Mesenchymal stem cell (in vitro differentiated cells and primary cell): Measurements from ENCODE around the gene TMEM184A.

Experiments
- DNase-seq: peaks from one replicate; pipeline ENCODE4 v3.0.0-alpha.2; 2013
- H2AFZ ChIP-seq: one replicate; pipeline ENCODE4 v1.6.1; 2013; ENCODE audit warnings: low read depth, mild to moderate bottlenecking, control low read depth, inconsistent platforms, low read length, moderate library complexity
- H2AK5ac ChIP-seq: 2 replicates; pipeline ENCODE4 v1.6.1; 2013; ENCODE audit warnings: low read length, moderate library complexity, mild to moderate bottlenecking, inconsistent platforms; ENCODE audit not compliant: severe bottlenecking
- H2BK120ac ChIP-seq: one replicate; pipeline ENCODE4 v1.6.1; 2013; ENCODE audit warnings: low read depth, mild to moderate bottlenecking, inconsistent platforms, low read length, moderate library complexity
- H2BK12ac ChIP-seq, 2 experiments: one replicate each; pipeline ENCODE4 v1.6.1; 2013; ENCODE audit warnings: inconsistent platforms in 2 of 2, low read length in 2 of 2, mild to moderate bottlenecking in 2 of 2, moderate library complexity in 2 of 2, control low read depth in 1 of 2
- H2BK15ac ChIP-seq: one replicate; pipeline ENCODE4 v1.6.1; 2013; ENCODE audit warnings: mild to moderate bottlenecking, low read depth, inconsistent platforms; ENCODE audit not compliant: poor library complexity, severe bottlenecking
- H2BK5ac ChIP-seq: 2 replicates; pipeline ENCODE4 v1.6.1; 2013; ENCODE audit warnings: low read depth, mild to moderate bottlenecking, low read length, control low read depth, inconsistent platforms; ENCODE audit not compliant: poor library complexity, severe bottlenecking
- H3K14ac ChIP-seq, 2 experiments: one replicate each; pipeline ENCODE4 v1.6.1; 2013; ENCODE audit warnings: inconsistent platforms in 2 of 2, low read length in 2 of 2, control low read depth in 1 of 2, mild to moderate bottlenecking in 1 of 2, moderate library complexity in 1 of 2
- H3K18ac ChIP-seq, 2 experiments: one replicate each; pipeline ENCODE4 v1.6.1; 2013; ENCODE audit warnings: inconsistent platforms in 2 of 2, low read length in 2 of 2, control low read depth in 1 of 2, low read depth in 1 of 2, mild to moderate bottlenecking in 1 of 2
- H3K23ac ChIP-seq, 2 experiments: one replicate each; pipeline ENCODE4 v1.6.1; 2013; ENCODE audit warnings: inconsistent platforms in 2 of 2, low read length in 2 of 2, mild to moderate bottlenecking in 2 of 2, moderate library complexity in 2 of 2, control low read depth in 1 of 2
- H3K27ac ChIP-seq: 2 replicates; pipeline ENCODE4 v1.5.1; 2013; ENCODE audit warnings: mild to moderate bottlenecking, moderate library complexity, low read length, control low read depth, inconsistent platforms; ENCODE audit not compliant: poor library complexity, severe bottlenecking
- H3K27me3 ChIP-seq, 2 experiments: 2 replicates each; pipeline versions ENCODE4 v1.6.1 to v1.7.0; 2013; ENCODE audit warnings: low read length in 2 of 2, mild to moderate bottlenecking in 2 of 2, moderate library complexity in 2 of 2, control low read depth in 1 of 2, inconsistent platforms in 1 of 2; ENCODE audit not compliant: control insufficient read depth in 1 of 2, insufficient read depth in 1 of 2
- H3K36me3 ChIP-seq, 2 experiments: 2 replicates each; pipeline versions ENCODE4 v1.6.1 to v1.7.0; 2013; ENCODE audit warnings: low read length in 2 of 2, control low read depth in 1 of 2, inconsistent platforms in 1 of 2, low read depth in 1 of 2, mild to moderate bottlenecking in 1 of 2; ENCODE audit not compliant: insufficient read depth in 2 of 2, control insufficient read depth in 1 of 2
- H3K4ac ChIP-seq, 2 experiments: one replicate each; pipeline ENCODE4 v1.6.1; 2013; ENCODE audit warnings: inconsistent platforms in 2 of 2, low read length in 2 of 2, mild to moderate bottlenecking in 2 of 2, moderate library complexity in 2 of 2, control low read depth in 1 of 2, low read depth in 1 of 2
- H3K4me1 ChIP-seq: 2 replicates; pipeline ENCODE4 v1.6.1; 2013; ENCODE audit warnings: low read depth, low read length, control low read depth; ENCODE audit not compliant: control insufficient read depth, insufficient read depth
- H3K4me2 ChIP-seq: 2 replicates; pipeline ENCODE4 v1.6.1; 2013; ENCODE audit warnings: low read length, mild to moderate bottlenecking, inconsistent platforms; ENCODE audit not compliant: poor library complexity, severe bottlenecking
- H3K4me3 ChIP-seq, 2 experiments: 2 replicates each; pipeline versions ENCODE4 v1.5.1 to v1.7.0; 2013; ENCODE audit warnings: low read length in 2 of 2, mild to moderate bottlenecking in 2 of 2, control low read depth in 1 of 2, low read depth in 1 of 2; ENCODE audit not compliant: insufficient read depth in 1 of 2
- H3K79me1 ChIP-seq: replicated peaks from 2 replicates; pipeline ENCODE4 v1.6.1; 2013; ENCODE audit warnings: mild to moderate bottlenecking, control low read depth, low read length, inconsistent platforms; ENCODE audit not compliant: poor library complexity, severe bottlenecking
- H3K9ac ChIP-seq: 2 replicates; pipeline ENCODE4 v1.7.0; 2013; ENCODE audit warnings: mild to moderate bottlenecking, low read length, moderate library complexity
- H3K9me3 ChIP-seq: 2 replicates; pipeline ENCODE4 v1.7.0; 2013; ENCODE audit warnings: mild to moderate bottlenecking, low read length; ENCODE audit not compliant: control insufficient read depth
- H4K8ac ChIP-seq: one replicate; pipeline ENCODE4 v1.6.1; 2013; ENCODE audit warnings: inconsistent platforms, mild to moderate bottlenecking, low read length, moderate library complexity
- H4K91ac ChIP-seq: one replicate; pipeline ENCODE4 v1.6.1; 2013; ENCODE audit warnings: mild to moderate bottlenecking, low read length, inconsistent platforms
- WGBS: methylation state at CpG from one replicate; pipeline ENCODE4 v1.1.7; 2013; ENCODE audit warnings: mixed read lengths; 5-methylcytosine and 5-hydroxymethylcytosine counted together

The TMEM184A gene

DNA sequence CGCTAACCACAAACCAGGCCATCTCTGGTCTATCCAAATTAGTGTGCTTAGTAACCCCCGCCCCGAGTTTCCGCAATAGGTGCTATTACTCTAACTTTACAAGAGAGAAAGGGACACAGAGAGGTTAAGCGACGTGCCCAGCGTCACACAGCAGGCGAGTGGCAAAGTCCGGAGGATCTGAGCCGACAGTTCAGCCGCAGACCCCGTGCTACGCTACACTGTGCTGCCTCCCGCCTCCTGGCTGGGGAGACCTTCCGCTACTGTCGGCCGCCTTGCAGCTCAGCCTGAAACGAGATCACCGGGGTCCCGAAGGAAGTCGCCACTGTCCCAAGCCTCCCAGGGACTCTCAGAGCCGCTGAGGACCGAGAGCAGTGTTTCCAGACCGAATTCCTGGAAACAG is 52.6 kb downstream of the TMEM184A start:
- peak overlapping the region; percentile 98 for H3K4me2 ChIP-seq
- H3K4me1 ChIP-seq: peaks cover 27% of the 10 kb centered on the region
- H3K23ac ChIP-seq: no peak overlapping the region
- no peak overlapping the region for H4K8ac ChIP-seq
- H4K91ac ChIP-seq: no peak overlapping the region
- H2AK5ac ChIP-seq: no peak overlapping the region
- no peak overlapping the region for H2BK120ac ChIP-seq
- no peak overlapping the region for H2BK12ac ChIP-seq
- peaks cover 27 to 51% of the 10 kb centered on the region in 2 experiments for H3K36me3 ChIP-seq
- H3K9me3 ChIP-seq: no peaks in the 10 kb centered on the region
- no peaks in the 10 kb centered on the region for H3K27me3 ChIP-seq
- no peak for DNase-seq
- H2BK5ac ChIP-seq: no peak overlapping the region
- 55% methylated on average over 20 of the region's 24 CpGs for WGBS
- H3K4ac ChIP-seq: peak overlapping the region in 1 of 2 experiments; percentile 54
- H3K4me3 ChIP-seq: peak overlapping the region; percentile 96 to 98
- no peak overlapping the region for H3K18ac ChIP-seq
- H2AFZ ChIP-seq: no peak overlapping the region
- H2BK15ac ChIP-seq: no peak overlapping the region
- H3K14ac ChIP-seq: no peak overlapping the region
- H3K27ac ChIP-seq: no peak overlapping the region
- H3K9ac ChIP-seq: peak overlapping the region; percentile 89
- peaks cover 34% of the 10 kb centered on the region for H3K79me1 ChIP-seq

DNA sequence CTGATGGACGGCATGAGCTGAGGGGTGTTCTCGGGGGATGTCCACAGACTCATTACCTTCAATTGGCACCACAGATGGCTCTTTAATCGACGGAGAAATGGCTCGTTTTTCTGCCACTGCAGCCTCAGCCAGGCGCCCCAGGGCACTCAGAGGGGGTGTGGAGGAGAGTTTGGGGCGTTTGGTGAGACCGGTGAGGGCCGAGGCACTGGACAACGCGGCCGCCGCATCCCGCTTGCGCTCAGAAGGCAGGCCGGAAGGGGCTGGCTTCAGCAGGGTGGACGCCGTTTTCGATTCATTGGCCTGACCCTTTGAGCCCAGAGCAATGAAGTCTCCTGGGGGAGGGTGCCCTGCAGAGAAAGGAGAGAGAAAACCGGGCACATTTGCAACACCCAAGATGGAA is 53.2 kb downstream of the TMEM184A start:
- no peak overlapping the region for H2BK15ac ChIP-seq
- peak overlapping the region in 1 of 2 experiments; percentile 96 for H3K4me3 ChIP-seq
- no peak overlapping the region for H2BK5ac ChIP-seq
- 90% methylated on average over 20 of the region's 20 CpGs for WGBS
- peaks cover 32 to 57% of the 10 kb centered on the region in 2 experiments for H3K36me3 ChIP-seq
- H2BK12ac ChIP-seq: no peak overlapping the region
- no peak overlapping the region for H2BK120ac ChIP-seq
- no peak overlapping the region for H3K14ac ChIP-seq
- H4K91ac ChIP-seq: no peak overlapping the region
- H3K23ac ChIP-seq: no peak overlapping the region
- H3K4me1 ChIP-seq: peaks cover 27% of the 10 kb centered on the region
- H4K8ac ChIP-seq: no peak overlapping the region
- no peak overlapping the region for H2AFZ ChIP-seq
- peak overlapping the region; percentile 89 for H3K9ac ChIP-seq
- peak overlapping the region; percentile 98 for H3K4me2 ChIP-seq
- H3K27ac ChIP-seq: no peak overlapping the region
- no peak for DNase-seq
- no peak overlapping the region for H3K18ac ChIP-seq
- H3K4ac ChIP-seq: no peak overlapping the region
- no peaks in the 10 kb centered on the region for H3K27me3 ChIP-seq
- H3K79me1 ChIP-seq: peaks cover 34% of the 10 kb centered on the region
- no peak overlapping the region for H2AK5ac ChIP-seq
- no peaks in the 10 kb centered on the region for H3K9me3 ChIP-seq

DNA sequence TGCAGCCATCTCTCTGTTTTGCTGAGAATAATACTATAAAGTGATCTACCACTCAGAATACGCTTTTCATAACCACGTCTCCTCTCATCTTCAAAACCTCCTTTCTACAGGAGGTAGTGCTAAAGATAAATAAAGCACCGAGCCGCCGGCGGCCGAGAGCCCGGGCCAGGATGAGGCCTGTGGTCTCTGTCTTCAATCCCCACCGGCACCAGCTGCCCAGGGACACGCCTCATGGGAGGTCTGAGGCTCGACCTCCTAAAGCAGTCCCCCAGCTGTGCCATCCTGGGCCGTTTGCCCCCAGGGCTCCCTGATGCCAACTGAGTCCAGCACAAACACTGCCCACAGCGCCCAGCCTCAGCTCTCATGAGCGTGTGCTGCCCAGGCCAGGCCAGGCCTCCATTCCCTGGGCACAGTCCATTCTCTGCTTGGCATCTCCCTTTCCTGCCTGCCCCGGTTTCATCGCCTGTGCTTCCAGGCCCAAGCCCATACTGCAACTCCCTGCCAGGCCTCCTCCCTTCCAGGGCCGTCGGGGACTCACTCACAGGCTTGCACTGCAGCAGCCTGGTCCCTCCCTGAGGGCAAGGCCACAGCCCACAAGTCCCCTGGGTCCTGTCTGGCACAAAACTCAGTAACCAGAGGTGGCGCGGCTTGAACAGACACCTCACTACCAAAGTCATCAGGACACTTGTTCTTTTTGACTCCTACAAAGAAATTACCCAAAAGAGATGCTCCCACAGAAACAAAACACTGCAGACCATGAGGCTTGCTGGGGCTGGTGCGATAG is 54.3 kb downstream of the TMEM184A start:
- peaks cover 25% of the 10 kb centered on the region for H3K4me1 ChIP-seq
- H2BK5ac ChIP-seq: no peak overlapping the region
- no peak overlapping the region for H3K27ac ChIP-seq
- no peak overlapping the region for H2AK5ac ChIP-seq
- H3K36me3 ChIP-seq: peaks cover 43 to 69% of the 10 kb centered on the region in 2 experiments
- H2BK15ac ChIP-seq: no peak overlapping the region
- no peak overlapping the region for H3K23ac ChIP-seq
- H3K14ac ChIP-seq: no peak overlapping the region
- H3K9ac ChIP-seq: peak overlapping the region; percentile 26
- H2AFZ ChIP-seq: no peak overlapping the region
- WGBS: 96% methylated on average over 21 of the region's 21 CpGs
- H3K27me3 ChIP-seq: no peaks in the 10 kb centered on the region
- no peak overlapping the region for H4K8ac ChIP-seq
- no peak overlapping the region for H2BK120ac ChIP-seq
- no peak overlapping the region for H3K4ac ChIP-seq
- no peak for DNase-seq
- no peak overlapping the region for H3K18ac ChIP-seq
- H3K9me3 ChIP-seq: no peaks in the 10 kb centered on the region
- no peak overlapping the region for H2BK12ac ChIP-seq
- no peak overlapping the region for H3K4me3 ChIP-seq
- peaks cover 37% of the 10 kb centered on the region for H3K79me1 ChIP-seq
- no peak overlapping the region for H3K4me2 ChIP-seq
- no peak overlapping the region for H4K91ac ChIP-seq

DNA sequence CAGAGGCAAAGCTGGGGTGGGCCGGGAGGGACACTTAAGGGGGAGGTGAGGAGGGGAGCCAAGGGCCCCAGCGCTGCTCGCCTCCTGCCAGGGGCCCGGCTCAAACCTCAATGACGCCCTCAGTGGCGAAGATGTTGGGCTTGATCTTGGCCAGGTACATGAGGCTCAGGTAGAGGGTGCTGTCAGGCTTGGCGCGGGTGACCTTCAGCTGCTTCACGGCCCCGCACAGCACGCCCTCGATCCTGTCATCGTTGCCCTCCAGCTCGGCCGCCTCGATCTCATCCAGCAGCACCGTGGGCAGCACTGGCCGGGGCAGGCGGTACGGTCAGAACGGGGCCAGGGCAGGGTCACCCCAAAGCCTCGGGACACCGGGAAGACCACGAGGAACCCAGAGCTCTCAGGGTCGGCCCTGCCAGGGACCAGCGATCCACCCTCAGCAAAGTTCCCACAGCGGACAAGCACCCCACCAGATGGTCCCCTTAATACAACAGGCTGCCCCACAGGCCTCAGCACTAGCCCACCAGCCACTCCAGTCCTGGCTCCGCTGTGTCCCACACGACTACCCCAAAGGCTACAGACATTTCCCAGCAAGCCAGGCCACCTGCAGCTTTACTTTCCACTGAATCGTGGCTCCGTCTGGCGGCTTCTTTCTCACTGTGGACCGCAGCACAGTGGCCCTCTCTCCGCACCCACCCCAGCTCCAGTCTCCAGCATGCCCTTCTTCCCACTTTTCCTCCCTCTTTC is 55.8 kb downstream of the TMEM184A start:
- peaks cover 50 to 76% of the 10 kb centered on the region in 2 experiments for H3K36me3 ChIP-seq
- no peak overlapping the region for H2AK5ac ChIP-seq
- no peak overlapping the region for H2AFZ ChIP-seq
- H3K4me3 ChIP-seq: no peak overlapping the region
- no peak overlapping the region for H3K27ac ChIP-seq
- H3K9ac ChIP-seq: no peak overlapping the region
- DNase-seq: no peak
- WGBS: 97% methylated on average over 34 of the region's 34 CpGs
- H3K4me2 ChIP-seq: no peak overlapping the region
- peaks cover 18% of the 10 kb centered on the region for H3K4me1 ChIP-seq
- no peak overlapping the region for H2BK12ac ChIP-seq
- no peak overlapping the region for H4K91ac ChIP-seq
- H3K79me1 ChIP-seq: peaks cover 35% of the 10 kb centered on the region
- no peaks in the 10 kb centered on the region for H3K9me3 ChIP-seq
- no peak overlapping the region for H3K4ac ChIP-seq
- no peak overlapping the region for H2BK15ac ChIP-seq
- H3K23ac ChIP-seq: no peak overlapping the region
- H4K8ac ChIP-seq: no peak overlapping the region
- no peak overlapping the region for H3K18ac ChIP-seq
- no peak overlapping the region for H2BK5ac ChIP-seq
- no peak overlapping the region for H3K14ac ChIP-seq
- H2BK120ac ChIP-seq: no peak overlapping the region
- no peaks in the 10 kb centered on the region for H3K27me3 ChIP-seq
